Right lobe of liver (tissue), 6 donors: ENCODE data around the gene RHOH. TPM values are rescaled to one million over a fixed set of nuclear protein-coding genes. Genes with fewer than 3 reads are reported as not detected.
"Not testable (repeated sequence)": the region's sequence is repeated elsewhere in the genome, so short reads cannot be mapped to it uniquely, and the experiment has no call there.

Experiments used
- ATAC-seq, 4 donors: fragments of 200-7000 bp; cut with Tn5 transposase; one replicate each; pipeline ENCODE4 v1.9.1; 2020; ENCODE audit warnings: mild to moderate bottlenecking in 4 of 4, moderate library complexity in 4 of 4
- DNase-seq, 3 donors: peaks; one replicate each; pipeline ENCODE4 v3.0.0-alpha.2; 2020
- H3K27ac ChIP-seq, 3 donors: fragments of 200-600 bp; one replicate each; pipeline ENCODE4 v1.8.0; 2022
- H3K27me3 ChIP-seq, 2 donors: fragments of 200-600 bp; one replicate each; pipeline ENCODE4 v1.8.0; 2022
- H3K36me3 ChIP-seq, 4 donors: fragments of 200-600 bp; sonication (generic) in 1 of 4; one replicate each; pipeline versions ENCODE4 v1.5.1 to v1.8.0; 2017 to 2022; ENCODE audit warnings: control low read depth in 1 of 4
- H3K4me1 ChIP-seq, 4 donors: fragments of 200-600 bp; sonication (generic) in 1 of 4; one replicate each; pipeline versions ENCODE4 v1.5.1 to v1.8.0; 2017 to 2022; ENCODE audit warnings: control low read depth in 1 of 4
- H3K4me3 ChIP-seq, 3 donors: fragments of 200-600 bp; one replicate each; pipeline ENCODE4 v1.8.0; 2022
- H3K9me3 ChIP-seq, 4 donors: fragments of 200-600 bp; sonication (generic) in 1 of 4; one replicate each; pipeline versions ENCODE4 v1.5.1 to v1.8.0; 2017 to 2022; ENCODE audit warnings: control low read depth in 1 of 4
- POLR2A ChIP-seq: fragments of 450-650 bp; IDR thresholded peaks from one replicate; pipeline ENCODE4 v1.6.1; 2017; ENCODE audit warnings: antibody characterized with exemption, mild to moderate bottlenecking
- WGBS: methylation state at CpG from one replicate; pipeline ENCODE4 v1.1.6; 2018; ENCODE audit warnings: low coverage, low lambda C conversion rate; ENCODE audit not compliant: insufficient coverage; ENCODE audit errors: missing lambda C conversion rate; 5-methylcytosine and 5-hydroxymethylcytosine counted together
- intact Hi-C, 2 donors: fragments of 100-400 bp; cut with DNase I; formaldehyde crosslinking; loops; one replicate each; pipeline versions ENCODE4 v1.11.2 to v1.14.1; 2022
- total RNA-seq, 6 experiments: library from RNA; depleted of rRNA in 2 of 6; stranded (reverse); fragments of >200 nt in 2 of 6; fragmentation: NEBNext Ultra II Directional in 3 of 6; extraction: Animal tissue kit (Norgen Biotek cat#: 25700) in 3 of 6; gene quantifications; one replicate each; pipeline versions ENCODE4 v1.1.0 to v1.2.4, GENCODE V29; 2016 to 2023
- TF ChIP-seq, protein P1 (sequence below), 4 donors: fragments of 200-600 bp in 3 of 4; fragments of 450-650 bp in 1 of 4; IDR thresholded peaks; one replicate each; pipeline versions ENCODE4 v1.5.1 to v1.8.0; 2016 to 2022; ENCODE audit warnings: antibody characterized with exemption in 4 of 4, mild to moderate bottlenecking in 2 of 4
- donor health status: DM: no; HTN: yes; CAD: no.
- donor health status: DM: no; HTN: no; CAD: no.
- donor health status: DM: no; HTN: no; CAD: no.
- donor health status: DM: no; HTN: yes; CAD: no.
- donor health status: DM: no; HTN: yes; CAD: no.

Gene RHOH
- total RNA-seq, 6 experiments from 2014 or later, result 0.25 to 1.2 (median 0.62) TPM

- ATAC-seq, result no peak
- TF ChIP-seq, protein P1, sequence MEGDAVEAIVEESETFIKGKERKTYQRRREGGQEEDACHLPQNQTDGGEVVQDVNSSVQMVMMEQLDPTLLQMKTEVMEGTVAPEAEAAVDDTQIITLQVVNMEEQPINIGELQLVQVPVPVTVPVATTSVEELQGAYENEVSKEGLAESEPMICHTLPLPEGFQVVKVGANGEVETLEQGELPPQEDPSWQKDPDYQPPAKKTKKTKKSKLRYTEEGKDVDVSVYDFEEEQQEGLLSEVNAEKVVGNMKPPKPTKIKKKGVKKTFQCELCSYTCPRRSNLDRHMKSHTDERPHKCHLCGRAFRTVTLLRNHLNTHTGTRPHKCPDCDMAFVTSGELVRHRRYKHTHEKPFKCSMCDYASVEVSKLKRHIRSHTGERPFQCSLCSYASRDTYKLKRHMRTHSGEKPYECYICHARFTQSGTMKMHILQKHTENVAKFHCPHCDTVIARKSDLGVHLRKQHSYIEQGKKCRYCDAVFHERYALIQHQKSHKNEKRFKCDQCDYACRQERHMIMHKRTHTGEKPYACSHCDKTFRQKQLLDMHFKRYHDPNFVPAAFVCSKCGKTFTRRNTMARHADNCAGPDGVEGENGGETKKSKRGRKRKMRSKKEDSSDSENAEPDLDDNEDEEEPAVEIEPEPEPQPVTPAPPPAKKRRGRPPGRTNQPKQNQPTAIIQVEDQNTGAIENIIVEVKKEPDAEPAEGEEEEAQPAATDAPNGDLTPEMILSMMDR (IDR thresholded peaks at IDR 0.05), result no peak
- no peak for TF ChIP-seq POLR2A
- Histone ChIP-seq H3K4me3 (no peak overlapping the region), H3K9me3 (no peaks in the 10 kb centered on the region), H3K4me1 (no peaks in the 10 kb centered on the region), H3K27me3 (no peaks in the 10 kb centered on the region), H3K36me3 (no peaks in the 10 kb centered on the region), H3K27ac (no peak overlapping the region)
- intact Hi-C loops, result no loop called here
- DNase-seq, result no peak
- 76% methylated on average over 3 of the region's 3 CpGs for WGBS
Measured at GRCh38 chr4:40275065-40275730, 78.4 kb downstream of the RHOH start.

- ATAC-seq (no peak), DNase-seq (no peak)
- H3K9me3 ChIP-seq, result no peaks in the 10 kb centered on the region
- H3K27ac ChIP-seq, result no peak overlapping the region
- H3K4me1 ChIP-seq, result no peaks in the 10 kb centered on the region
- no peak for TF ChIP-seq POLR2A
- WGBS, result 85% methylated on average over 2 of the region's 4 CpGs
- no peak overlapping the region for H3K4me3 ChIP-seq
- H3K36me3 ChIP-seq, result no peaks in the 10 kb centered on the region
- H3K27me3 ChIP-seq, result no peaks in the 10 kb centered on the region
- intact Hi-C loops, result no loop called here
Measured at GRCh38 chr4:40276546-40276945, 79.7 kb downstream of the RHOH start.

DNA sequence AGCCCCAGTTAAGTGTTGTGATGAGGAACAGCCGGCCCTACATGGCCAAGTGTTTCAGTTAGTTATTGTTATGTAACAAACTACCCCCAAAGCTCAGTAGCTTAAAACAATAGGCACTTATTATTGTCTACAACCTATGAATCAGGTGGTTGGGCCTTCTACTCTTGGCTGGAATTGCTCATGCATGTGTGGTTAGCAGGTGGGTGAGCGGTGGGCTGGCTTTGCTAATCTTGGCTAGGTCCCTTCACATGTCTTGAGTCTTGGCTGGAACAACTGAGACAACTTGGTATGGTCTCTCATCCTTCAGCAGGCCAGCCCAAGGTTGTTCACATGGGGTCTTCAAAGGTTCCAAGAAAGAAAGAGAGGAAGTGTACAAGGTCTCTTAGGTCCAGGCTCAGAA lies 83.8 kb downstream of the RHOH start:
- H3K27me3 ChIP-seq, result no peaks in the 10 kb centered on the region
- no peak for DNase-seq
- H3K9me3 ChIP-seq, result no peaks in the 10 kb centered on the region
- H3K4me1 ChIP-seq, result no peaks in the 10 kb centered on the region
- no peak overlapping the region for H3K4me3 ChIP-seq
- no peaks in the 10 kb centered on the region for H3K36me3 ChIP-seq
- TF ChIP-seq POLR2A, result no peak
- TF ChIP-seq, protein P1 (IDR thresholded peaks at IDR 0.05), result no peak
- ATAC-seq, result no peak
- H3K27ac ChIP-seq, result no peak overlapping the region
- 82% methylated on average over 1 of the region's 2 CpGs for WGBS
- intact Hi-C loops, result no loop called here

DNA sequence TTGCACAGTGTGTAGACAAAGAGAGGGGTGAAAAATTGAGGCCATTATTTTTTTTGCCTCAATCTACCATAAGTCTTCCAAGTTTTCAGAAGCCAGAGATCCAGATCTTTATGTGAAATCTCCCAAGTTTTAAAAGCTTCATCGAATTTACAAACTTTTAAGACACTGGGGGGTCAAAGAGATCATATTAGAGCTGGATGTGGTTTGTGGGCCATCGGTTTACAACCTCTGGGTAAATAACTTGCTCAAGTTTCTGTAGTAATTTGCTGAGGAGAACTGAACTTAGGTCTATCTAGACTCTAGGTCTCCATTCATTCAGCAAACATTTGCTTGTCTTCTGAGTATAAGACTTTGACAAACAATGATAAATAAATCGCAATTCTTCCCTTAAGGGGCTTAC lies 84.3 kb downstream of the RHOH start:
- WGBS, result 48% methylated on average over 3 of the region's 3 CpGs
- Histone ChIP-seq H3K9me3 (no peaks in the 10 kb centered on the region), H3K4me3 (no peak overlapping the region), H3K27ac (no peak overlapping the region), H3K36me3 (no peaks in the 10 kb centered on the region), H3K4me1 (no peaks in the 10 kb centered on the region), H3K27me3 (no peaks in the 10 kb centered on the region)
- DNase-seq, result no peak
- TF ChIP-seq, protein P1 (IDR thresholded peaks at IDR 0.05), result no peak
- TF ChIP-seq POLR2A, result no peak
- intact Hi-C loops, result no loop called here
- ATAC-seq, result no peak

GRCh38 chr4:40281913-40282312 lies 85.1 kb downstream of the RHOH start:
- Histone ChIP-seq H3K9me3 (no peaks in the 10 kb centered on the region), H3K27ac (no peak overlapping the region), H3K4me1 (no peaks in the 10 kb centered on the region), H3K36me3 (no peaks in the 10 kb centered on the region), H3K27me3 (no peaks in the 10 kb centered on the region), H3K4me3 (no peak overlapping the region)
- TF ChIP-seq POLR2A, result no peak
- TF ChIP-seq, protein P1 (IDR thresholded peaks at IDR 0.05), result no peak
- WGBS, result 40% methylated on average over 3 of the region's 5 CpGs
- intact Hi-C loops, result no loop called here
- ATAC-seq, result no peak
- DNase-seq, result no peak

DNA sequence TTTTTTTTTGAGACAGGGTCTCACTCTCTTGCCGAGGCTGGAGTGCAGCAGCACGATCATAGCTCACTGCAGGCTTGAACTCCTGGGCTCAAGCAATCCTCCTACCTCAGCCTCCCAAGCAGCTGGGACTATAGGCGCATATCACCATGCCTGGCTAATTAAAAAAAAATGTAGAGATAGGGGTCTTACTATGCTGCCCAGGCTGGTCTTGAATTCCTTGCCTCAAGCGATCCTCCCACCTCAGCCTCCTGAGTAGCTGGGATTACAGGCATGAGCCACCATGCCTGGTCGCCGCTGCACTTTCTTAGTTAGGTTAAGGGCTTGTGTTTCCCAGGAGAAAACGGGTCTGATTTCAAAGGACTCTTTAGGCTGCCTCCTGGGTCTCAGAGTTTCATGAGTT lies 86.0 kb downstream of the RHOH start:
- H3K36me3 ChIP-seq, intact Hi-C loops, H3K4me1 ChIP-seq, H3K27me3 ChIP-seq, ATAC-seq, H3K9me3 ChIP-seq, H3K4me3 ChIP-seq, H3K27ac ChIP-seq, DNase-seq: not testable (repeated sequence)
- WGBS, result 96% methylated on average over 3 of the region's 7 CpGs
